IPS-15b (cell line): Measurements from ENCODE around the gene TBX10.
"Not testable (repeated sequence)": the region's sequence is repeated elsewhere in the genome, so short reads cannot be mapped to it uniquely, and the experiment has no call there.

Experiments used
- H3K27me3 ChIP-seq: one replicate; pipeline ENCODE4 v1.6.1; 2013; ENCODE audit warnings: low read length; ENCODE audit not compliant: control insufficient read depth, insufficient read depth
- H3K36me3 ChIP-seq: one replicate; pipeline ENCODE4 v1.6.1; 2013; ENCODE audit warnings: low read length; ENCODE audit not compliant: control insufficient read depth, insufficient read depth
- H3K4me1 ChIP-seq: one replicate; pipeline ENCODE4 v1.6.1; 2013; ENCODE audit warnings: mild to moderate bottlenecking, low read length; ENCODE audit not compliant: control insufficient read depth, insufficient read depth
- H3K4me3 ChIP-seq: one replicate; pipeline ENCODE4 v1.5.1; 2013; ENCODE audit warnings: low read depth, low read length
- H3K9ac ChIP-seq: one replicate; pipeline ENCODE4 v1.6.1; 2013; ENCODE audit warnings: low read depth, mild to moderate bottlenecking, low read length
- H3K9me3 ChIP-seq: one replicate; pipeline ENCODE4 v1.6.1; 2013; ENCODE audit warnings: mild to moderate bottlenecking, low read length; ENCODE audit not compliant: control insufficient read depth, insufficient read depth

The TBX10 gene

GRCh38 chr11:67662142-67662834, 22.7 kb upstream of the TBX10 start:
- no peak overlapping the region for H3K9ac ChIP-seq
- H3K9me3 ChIP-seq = peaks cover 6% of the 10 kb centered on the region
- no peaks in the 10 kb centered on the region for H3K36me3 ChIP-seq
- H3K4me3 ChIP-seq = no peak overlapping the region
- no peaks in the 10 kb centered on the region for H3K27me3 ChIP-seq
- no peaks in the 10 kb centered on the region for H3K4me1 ChIP-seq

GRCh38 chr11:67660752-67661151, 21.2 kb upstream of the TBX10 start:
- not testable (repeated sequence) for H3K27me3 ChIP-seq, H3K4me1 ChIP-seq, H3K4me3 ChIP-seq, H3K9ac ChIP-seq, H3K36me3 ChIP-seq
- peaks cover 12% of the 10 kb centered on the region for H3K9me3 ChIP-seq

- H3K27me3 ChIP-seq, H3K4me3 ChIP-seq, H3K36me3 ChIP-seq, H3K9ac ChIP-seq, H3K4me1 ChIP-seq: not testable (repeated sequence)
- H3K9me3 ChIP-seq = peaks cover 12% of the 10 kb centered on the region
Observed at GRCh38 chr11:67659651-67660165, 20.1 kb upstream of the TBX10 start.

- Histone ChIP-seq H3K4me3 (no peak overlapping the region), H3K27me3 (no peaks in the 10 kb centered on the region), H3K9ac (no peak overlapping the region), H3K36me3 (no peaks in the 10 kb centered on the region), H3K4me1 (no peaks in the 10 kb centered on the region), H3K9me3 (peaks cover 12% of the 10 kb centered on the region)
Observed at GRCh38 chr11:67657300-67657699, 17.7 kb upstream of the TBX10 start.

- H3K27me3 ChIP-seq = no peaks in the 10 kb centered on the region
- no peaks in the 10 kb centered on the region for H3K36me3 ChIP-seq
- peaks cover 12% of the 10 kb centered on the region for H3K9me3 ChIP-seq
- H3K4me3 ChIP-seq = no peak overlapping the region
- no peaks in the 10 kb centered on the region for H3K4me1 ChIP-seq
- no peak overlapping the region for H3K9ac ChIP-seq
Observed at GRCh38 chr11:67656278-67656922, 16.8 kb upstream of the TBX10 start.

GRCh38 chr11:67654225-67654624, 14.7 kb upstream of the TBX10 start:
- Histone ChIP-seq H3K9ac (no peak overlapping the region), H3K4me3 (no peak overlapping the region), H3K9me3 (peaks cover 12% of the 10 kb centered on the region), H3K27me3 (no peaks in the 10 kb centered on the region), H3K36me3 (no peaks in the 10 kb centered on the region), H3K4me1 (no peaks in the 10 kb centered on the region)

- Histone ChIP-seq H3K4me1 (no peaks in the 10 kb centered on the region), H3K27me3 (no peaks in the 10 kb centered on the region), H3K9ac (no peak overlapping the region), H3K4me3 (no peak overlapping the region), H3K9me3 (peaks cover 12% of the 10 kb centered on the region), H3K36me3 (no peaks in the 10 kb centered on the region)
Observed at GRCh38 chr11:67652965-67653845, 13.6 kb upstream of the TBX10 start.

GRCh38 chr11:67651976-67652781, 12.6 kb upstream of the TBX10 start:
- H3K9ac ChIP-seq = no peak overlapping the region
- H3K36me3 ChIP-seq = no peaks in the 10 kb centered on the region
- H3K9me3 ChIP-seq = peaks cover 6% of the 10 kb centered on the region
- H3K4me1 ChIP-seq = no peaks in the 10 kb centered on the region
- H3K27me3 ChIP-seq = no peaks in the 10 kb centered on the region
- no peak overlapping the region for H3K4me3 ChIP-seq

- no peaks in the 10 kb centered on the region for H3K36me3 ChIP-seq
- H3K4me3 ChIP-seq = no peak overlapping the region
- H3K9me3 ChIP-seq = no peaks in the 10 kb centered on the region
- H3K9ac ChIP-seq = no peak overlapping the region
- no peaks in the 10 kb centered on the region for H3K4me1 ChIP-seq
- H3K27me3 ChIP-seq = no peaks in the 10 kb centered on the region
Observed at GRCh38 chr11:67649634-67650510, 10.3 kb upstream of the TBX10 start.

GRCh38 chr11:67648796-67649613, 9.4 kb upstream of the TBX10 start:
- Histone ChIP-seq H3K9ac (no peak overlapping the region), H3K4me1 (no peaks in the 10 kb centered on the region), H3K4me3 (no peak overlapping the region)

More at GRCh38 chr11:67648796-67649613, 9.4 kb upstream of the TBX10 start:
- Histone ChIP-seq H3K27me3 (no peaks in the 10 kb centered on the region), H3K9me3 (no peaks in the 10 kb centered on the region), H3K36me3 (no peaks in the 10 kb centered on the region)
